PC-3 (cell line): ENCODE results near the gene PIANP. TPM values are rescaled to one million over a fixed set of nuclear protein-coding genes. Genes with fewer than 3 reads are reported as not detected.
"Not testable (repeated sequence)": the region's sequence is repeated elsewhere in the genome, so short reads cannot be mapped to it uniquely, and the experiment has no call there.

Experiments used
- ATAC-seq: fragments of 200-7000 bp; cut with Tn5 transposase; 2 replicates; pipeline ENCODE4 v1.9.1; 2020; ENCODE audit warnings: mild to moderate bottlenecking, moderate library complexity
- BruUV-seq: library from RNA; stranded (reverse); fragments of 400-500 nt; replicated peaks from 2 replicates; lab custom pipeline; 2021; lab: Mats Ljungman, UMichigan
- CTCF ChIA-PET: fragments of 300-600 bp; sonication (Branson Sonifier 250); formaldehyde crosslinking; loops from one replicate; lab custom pipeline; 2022; ENCODE audit warnings: antibody characterized with exemption; lab: Charles Lee
- POLR2A ChIA-PET: fragments of 300-600 bp; sonication (Branson Sonifier 250); formaldehyde crosslinking; loops from one replicate; lab custom pipeline; 2022; ENCODE audit warnings: antibody characterized with exemption; ENCODE audit not compliant: unreplicated experiment; lab: Charles Lee
- DNase-seq: peaks from one replicate; pipeline ENCODE4 v3.0.0-alpha.2; 2015
- H2AFZ ChIP-seq: fragments of 300-600 bp; sonication (generic); 2 replicates; pipeline ENCODE4 v1.6.0; 2016; ENCODE audit warnings: antibody characterized with exemption, low read length
- H3F3A ChIP-seq: fragments of 300-600 bp; sonication (generic); one replicate; pipeline ENCODE4 v1.6.0; 2017; ENCODE audit warnings: antibody characterized with exemption, low read length, control low read depth, mild to moderate bottlenecking; ENCODE audit not compliant: unreplicated experiment
- H3K27ac ChIP-seq: fragments of 300-600 bp; sonication (generic); 2 replicates; pipeline ENCODE4 v1.5.1; 2016; ENCODE audit warnings: mild to moderate bottlenecking, low read length
- H3K27me3 ChIP-seq: fragments of 300-600 bp; sonication (generic); 2 replicates; pipeline ENCODE4 v1.6.1; 2016; ENCODE audit warnings: low read length, mixed read lengths
- H3K36me3 ChIP-seq: fragments of 300-600 bp; sonication (generic); 2 replicates; pipeline ENCODE4 v1.6.1; 2016; ENCODE audit warnings: low read depth, mixed run types, low read length, mixed read lengths
- H3K4me1 ChIP-seq: fragments of 300-600 bp; sonication (generic); 2 replicates; pipeline ENCODE4 v1.5.1; 2016; ENCODE audit warnings: low read length; ENCODE audit not compliant: insufficient read depth
- H3K4me2 ChIP-seq: fragments of 300-600 bp; sonication (generic); 2 replicates; pipeline ENCODE4 v1.6.0; 2016; ENCODE audit warnings: low read length
- H3K4me3 ChIP-seq: fragments of 300-600 bp; sonication (generic); 2 replicates; pipeline ENCODE4 v1.5.1; 2016; ENCODE audit warnings: mild to moderate bottlenecking, low read length, mixed read lengths
- H3K79me2 ChIP-seq: fragments of 300-600 bp; sonication (generic); 2 replicates; pipeline ENCODE4 v1.6.1; 2017; ENCODE audit warnings: low read length, mixed read lengths
- H3K9ac ChIP-seq: fragments of 300-600 bp; sonication (generic); 2 replicates; pipeline ENCODE4 v1.6.0; 2016; ENCODE audit warnings: mild to moderate bottlenecking, low read length
- H3K9me2 ChIP-seq: fragments of 300-600 bp; sonication (generic); replicated peaks from 2 replicates; pipeline ENCODE4 v1.6.1; 2016; ENCODE audit warnings: mixed run types, low read length, mixed read lengths
- H3K9me3 ChIP-seq: fragments of 300-600 bp; sonication (generic); 2 replicates; pipeline ENCODE4 v1.6.1; 2016; ENCODE audit warnings: low read length, mixed read lengths
- H4K20me1 ChIP-seq: fragments of 300-600 bp; sonication (generic); 2 replicates; pipeline ENCODE4 v1.6.1; 2016; ENCODE audit warnings: low read length, mixed read lengths
- CTCF ChIP-seq: fragments of 300-600 bp; sonication (generic); conservative IDR thresholded peaks from 2 replicates; pipeline ENCODE4 v1.5.1; 2017; ENCODE audit warnings: antibody characterized with exemption, low read depth, mild to moderate bottlenecking, low read length
- EZH2 ChIP-seq: fragments of 300-600 bp; sonication (generic); IDR thresholded peaks from one replicate; pipeline ENCODE4 v1.6.1; 2017; ENCODE audit warnings: antibody characterized with exemption, mild to moderate bottlenecking, low read length; ENCODE audit not compliant: unreplicated experiment
- EZH2phosphoT487 ChIP-seq: fragments of 300-600 bp; sonication (generic); IDR thresholded peaks from 2 replicates; pipeline ENCODE4 v1.6.1; 2018; ENCODE audit warnings: mild to moderate bottlenecking, antibody characterized with exemption, low read length, borderline replicate concordance
- intact Hi-C: fragments of 100-400 bp; cut with micrococcal nuclease; formaldehyde crosslinking; loops from 2 replicates; pipeline ENCODE4 v1.9.0; 2023
- total RNA-seq: library from RNA; depleted of rRNA; stranded (reverse); fragments of >200 nt; gene quantifications from 2 replicates; pipeline ENCODE4 v1.2.3, GENCODE V29; 2014

The PIANP gene
- total RNA-seq, 1 experiment from 2014 or later, result not detected

GRCh38 chr12:6716874-6717437 is 16.3 kb upstream of the PIANP start:
- no peak overlapping the region for H2AFZ ChIP-seq
- no peak for ATAC-seq
- no peak overlapping the region for H3K4me2 ChIP-seq
- CTCF ChIA-PET, result interaction anchor here (0.7 kb wide), 1 partner anchor 18 kb away, joined by 3 read pairs; no protein-coding TSS in a partner anchor
- H4K20me1 ChIP-seq, result no peaks in the 10 kb centered on the region
- no peaks in the 10 kb centered on the region for H3K4me1 ChIP-seq
- H3K9me2 ChIP-seq, result no peaks in the 10 kb centered on the region
- no peaks in the 10 kb centered on the region for H3K36me3 ChIP-seq
- DNase-seq, result no peak
- no peaks in the 10 kb centered on the region for H3K27me3 ChIP-seq
- BruUV-seq, result TSS peak; percentile 67
- POLR2A ChIA-PET, result no interaction called here
- no peaks in the 10 kb centered on the region for H3K79me2 ChIP-seq
- no peak overlapping the region for H3K9ac ChIP-seq
- intact Hi-C loops, result no loop called here
- no peak overlapping the region for H3K4me3 ChIP-seq
- no peaks in the 10 kb centered on the region for H3K9me3 ChIP-seq
- TF ChIP-seq CTCF (no peak), EZH2 (no peak), EZH2phosphoT487 (no peak)
- no peak overlapping the region for H3K27ac ChIP-seq
- no peaks in the 10 kb centered on the region for H3F3A ChIP-seq

- intact Hi-C loops, POLR2A ChIA-PET: not testable (repeated sequence)
These were observed 15.6 kb upstream of the PIANP start for GRCh38 chr12:6716031-6716873.

GRCh38 chr12:6708960-6709394 is 8.4 kb upstream of the PIANP start:
- ChIA-PET POLR2A (interaction anchor here (0.6 kb wide), 1 partner anchor 178 kb away, joined by 4 read pairs; no protein-coding TSS in a partner anchor), CTCF (no interaction called here)
- TF ChIP-seq EZH2, result no peak
- no peak for TF ChIP-seq CTCF
- TF ChIP-seq EZH2phosphoT487, result no peak
- no peak overlapping the region for H2AFZ ChIP-seq
- no peak overlapping the region for H3K4me3 ChIP-seq
- H3K9me2 ChIP-seq, result no peaks in the 10 kb centered on the region
- no peaks in the 10 kb centered on the region for H3K36me3 ChIP-seq
- ATAC-seq (no peak), DNase-seq (peak; percentile 8)
- no TSS peak for BruUV-seq
- no peak overlapping the region for H3K4me2 ChIP-seq
- no peaks in the 10 kb centered on the region for H4K20me1 ChIP-seq
- H3K9ac ChIP-seq, result no peak overlapping the region
- no peaks in the 10 kb centered on the region for H3K27me3 ChIP-seq
- H3K4me1 ChIP-seq, result no peaks in the 10 kb centered on the region
- H3K9me3 ChIP-seq, result no peaks in the 10 kb centered on the region
- intact Hi-C loops, result no loop called here
- H3F3A ChIP-seq, result no peaks in the 10 kb centered on the region
- no peak overlapping the region for H3K27ac ChIP-seq
- no peaks in the 10 kb centered on the region for H3K79me2 ChIP-seq

More at GRCh38 chr12:6716031-6716873, 15.6 kb upstream of the PIANP start:
- H3K79me2 ChIP-seq, DNase-seq, H3K4me2 ChIP-seq, H3K36me3 ChIP-seq, H4K20me1 ChIP-seq, H3K4me3 ChIP-seq, H3F3A ChIP-seq, BruUV-seq, H3K9me2 ChIP-seq, ATAC-seq, H3K27me3 ChIP-seq, H3K9me3 ChIP-seq, H3K9ac ChIP-seq, H3K27ac ChIP-seq, H2AFZ ChIP-seq, H3K4me1 ChIP-seq: not testable (repeated sequence)
- CTCF ChIA-PET, result interaction anchor here (0.7 kb wide), 1 partner anchor 19 kb away, joined by 3 read pairs; no protein-coding TSS in a partner anchor

- DNase-seq, H3K9me2 ChIP-seq, intact Hi-C loops, BruUV-seq, CTCF ChIA-PET, H3K27ac ChIP-seq, H3K4me3 ChIP-seq, H3K36me3 ChIP-seq, H3K79me2 ChIP-seq, ATAC-seq, H3K4me1 ChIP-seq, H3F3A ChIP-seq, H3K27me3 ChIP-seq, H3K9ac ChIP-seq, H3K4me2 ChIP-seq, H3K9me3 ChIP-seq, H2AFZ ChIP-seq, H4K20me1 ChIP-seq: not testable (repeated sequence)
- POLR2A ChIA-PET, result interaction anchor here (0.6 kb wide), 1 partner anchor 179 kb away, joined by 4 read pairs; no protein-coding TSS in a partner anchor
These were observed 7.7 kb upstream of the PIANP start for GRCh38 chr12:6708351-6708750.
